Measurements from ENCODE around the gene XAGE2. TPM values are rescaled to one million over a fixed set of nuclear protein-coding genes. Genes with fewer than 3 reads are reported as not detected.
"Not testable (repeated sequence)": the region's sequence is repeated elsewhere in the genome, so short reads cannot be mapped to it uniquely, and the experiment has no call there.

XAGE2 gene, protein sequence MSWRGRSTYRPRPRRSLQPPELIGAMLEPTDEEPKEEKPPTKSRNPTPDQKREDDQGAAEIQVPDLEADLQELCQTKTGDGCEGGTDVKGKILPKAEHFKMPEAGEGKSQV
- total RNA-seq (2014; rRNA removed; shearing (Covaris generic)), result not detected in 2 replicates
- not detected in 2 replicates for polyA plus RNA-seq (2014; cell fraction: nucleus; rRNA removed)

DNA sequence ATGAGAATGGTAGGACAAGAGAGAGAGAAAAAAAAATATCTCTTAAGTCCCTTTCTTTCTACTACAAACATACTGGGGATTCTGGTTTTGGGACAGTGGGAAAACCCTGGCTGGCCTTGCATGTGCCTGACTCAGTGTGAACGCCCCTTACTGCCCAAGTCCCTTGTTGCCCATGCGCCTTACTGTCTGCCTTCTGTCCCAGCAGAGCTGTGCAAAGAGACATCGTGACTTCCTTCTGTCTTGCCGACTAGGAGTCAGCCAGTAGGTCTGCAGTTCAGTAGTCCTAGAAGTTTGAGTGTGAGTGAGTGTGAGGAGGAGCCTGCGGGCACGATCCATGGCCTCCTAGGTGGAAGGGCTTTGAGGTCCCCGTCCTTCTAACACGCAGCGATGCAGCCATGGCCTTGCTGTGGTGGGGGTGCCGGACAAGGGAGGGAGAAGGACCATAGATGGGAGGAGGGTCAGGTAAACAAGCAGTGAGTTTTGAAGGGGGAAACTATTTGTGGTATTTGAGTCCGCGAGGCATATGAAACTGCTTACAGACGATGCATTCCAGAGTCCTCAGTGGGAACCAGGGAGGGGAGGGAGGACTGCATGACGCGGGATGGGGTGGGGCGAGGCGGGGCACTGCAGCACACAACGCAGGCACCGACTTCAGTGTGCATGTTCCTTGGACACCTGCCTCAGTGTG lies at the start of gene XAGE2:
Gene XAGE2, plus strand, starts transcription at position 654 of the 688 bp plus-strand sequence. CDS start 994 bp downstream, outside the sequence.
- DNase-seq (ENCODE audit: extremely low read depth, low read depth), result no peak

DNA sequence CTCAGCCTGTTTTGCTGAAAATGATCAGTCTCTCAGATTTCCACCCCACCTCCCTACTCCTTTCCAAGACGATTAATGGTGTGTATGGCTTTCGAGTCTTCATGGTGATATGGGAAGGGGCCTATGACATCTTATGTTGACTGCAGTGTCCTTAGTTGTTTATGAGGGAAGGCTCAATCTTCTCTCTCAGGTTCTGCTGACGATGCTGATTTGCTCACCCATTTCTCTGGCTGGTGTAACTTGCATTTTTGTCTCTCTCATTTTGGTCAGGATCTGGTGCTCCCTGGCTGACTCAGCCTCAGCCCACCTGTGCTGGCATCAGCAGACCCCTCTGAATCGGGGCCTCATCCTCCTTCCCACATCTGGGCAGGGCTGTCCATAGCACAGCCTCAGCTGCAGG lies 31.4 kb upstream of the XAGE2 start:
- no peak for DNase-seq (ENCODE audit: extremely low read depth, low read depth)

DNA sequence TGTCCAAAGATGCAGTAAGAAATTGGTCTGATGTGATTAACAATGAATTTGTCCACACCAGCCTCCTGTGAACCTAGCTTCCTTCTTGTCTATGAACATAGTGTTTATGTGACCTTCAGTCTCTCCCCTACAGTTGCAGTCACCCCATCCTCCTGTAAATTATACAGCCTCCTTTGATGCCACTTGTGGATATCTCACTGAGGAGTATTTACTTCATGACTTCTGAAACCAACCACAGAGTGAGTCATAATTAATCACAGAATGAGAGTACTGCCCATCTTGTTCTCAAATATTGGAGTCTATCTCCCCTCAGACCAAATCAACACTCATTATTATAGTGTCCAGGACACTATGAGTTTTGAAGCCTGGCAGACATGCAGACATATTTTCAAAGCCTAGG lies 27.3 kb upstream of the XAGE2 start:
- no peak for DNase-seq (ENCODE audit: extremely low read depth, low read depth)

DNA sequence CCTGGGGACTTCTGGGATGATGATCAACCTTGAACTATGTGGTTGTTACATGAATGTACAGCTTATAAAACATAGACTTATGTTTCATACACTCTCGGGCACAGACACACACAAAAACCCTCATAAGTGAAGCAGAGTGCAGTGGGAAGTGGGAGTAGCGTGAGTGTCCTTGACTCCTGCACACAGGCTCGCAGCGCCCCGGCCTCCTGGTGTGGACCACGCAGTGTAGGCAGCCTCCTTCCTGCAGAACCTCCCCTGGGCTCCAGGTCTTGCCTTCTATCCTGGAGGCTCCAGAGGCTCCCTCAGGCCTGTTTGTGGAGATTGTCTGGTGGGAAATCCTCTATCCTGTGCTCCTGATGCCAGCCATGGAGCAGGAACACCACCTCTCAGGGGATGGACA lies 25.7 kb upstream of the XAGE2 start:
- not testable (repeated sequence) for DNase-seq (ENCODE audit: extremely low read depth, low read depth)

DNA sequence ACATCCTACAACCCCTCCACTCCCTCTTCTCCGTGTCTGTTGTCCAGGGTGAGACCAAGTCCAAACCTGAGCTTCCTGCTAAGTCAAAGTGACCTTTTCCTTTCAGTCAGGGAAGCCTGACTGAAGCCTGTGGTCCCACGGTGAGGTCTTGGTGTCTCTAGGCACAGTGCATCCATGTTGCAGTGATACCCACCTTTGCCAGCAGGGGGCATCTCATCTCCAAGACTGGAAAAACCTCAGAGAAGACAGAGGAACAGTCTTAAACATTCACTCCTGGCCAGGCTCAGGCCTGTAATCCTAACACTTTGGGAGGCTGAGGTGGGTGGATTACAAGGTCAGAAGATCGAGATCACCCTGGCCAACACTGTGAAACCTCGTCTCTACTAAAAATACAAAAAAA lies 23.4 kb upstream of the XAGE2 start:
- not testable (repeated sequence) for DNase-seq (ENCODE audit: extremely low read depth, low read depth)

DNA sequence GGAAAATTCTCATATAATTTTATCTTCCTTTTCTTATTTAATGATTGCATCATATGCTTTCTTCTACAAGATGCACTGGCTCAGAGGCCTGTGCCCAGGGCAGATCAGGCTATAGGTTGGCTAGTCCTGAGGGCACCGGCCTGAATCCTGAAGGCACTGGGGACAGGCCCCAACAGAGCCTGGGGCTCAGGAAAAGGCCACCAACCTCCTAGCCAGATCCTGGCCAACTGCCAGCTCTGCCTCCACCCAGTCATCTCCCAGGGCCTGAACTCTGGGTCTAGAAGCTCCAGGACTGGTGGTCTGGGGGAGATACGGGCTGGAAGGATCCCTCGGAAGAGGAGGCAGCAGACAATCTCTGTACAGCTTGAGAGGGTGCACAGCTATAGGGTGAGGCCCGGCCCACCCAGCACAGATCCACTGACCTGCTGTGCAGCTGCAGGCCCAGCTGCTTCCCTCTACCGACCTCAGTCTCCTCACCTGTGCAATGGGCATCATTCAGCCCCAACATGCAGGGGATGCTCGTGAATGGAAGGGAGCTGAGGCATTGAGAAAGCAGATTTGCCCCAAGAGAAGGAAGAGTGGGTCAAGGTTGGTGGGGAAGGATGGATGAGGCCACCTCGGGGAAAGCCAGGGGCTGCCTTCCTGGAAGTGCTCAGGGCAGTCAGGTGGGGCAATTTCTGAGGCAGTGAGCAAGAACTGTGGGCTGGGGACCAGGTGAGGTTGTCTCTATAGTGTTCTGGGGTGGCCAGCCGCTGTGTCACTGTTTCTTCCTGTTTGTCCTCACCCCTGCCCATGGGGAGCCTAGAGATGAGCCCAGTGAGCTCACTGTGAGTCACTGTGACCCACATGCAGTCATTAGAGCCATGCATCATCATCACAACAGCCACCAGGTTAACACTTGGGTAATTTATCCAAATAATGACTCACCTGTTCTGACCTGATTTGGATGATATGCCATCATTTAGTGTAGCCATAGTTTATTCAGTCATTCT lies 22.4 kb upstream of the XAGE2 start:
- no peak for DNase-seq (ENCODE audit: extremely low read depth, low read depth)

DNA sequence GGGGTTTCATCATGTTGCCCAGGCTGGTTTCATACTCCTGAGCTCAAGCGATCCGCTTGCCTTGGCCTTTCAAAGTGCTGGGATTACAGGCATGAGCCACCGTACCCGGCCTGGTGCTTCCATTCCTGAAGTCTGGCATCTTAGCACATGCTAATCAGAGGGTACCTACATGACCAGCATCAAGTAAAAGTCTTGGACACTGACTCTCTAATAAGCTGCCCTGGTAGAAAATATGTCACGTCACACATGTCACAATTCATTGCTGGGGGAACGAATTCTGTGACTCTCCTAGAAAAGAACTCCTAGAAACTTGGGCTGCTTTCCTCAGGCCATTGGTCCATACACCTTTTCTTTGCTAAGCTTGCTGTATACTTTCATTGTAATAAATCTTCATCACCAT lies 19.1 kb upstream of the XAGE2 start:
- no peak for DNase-seq (ENCODE audit: extremely low read depth, low read depth)

DNA sequence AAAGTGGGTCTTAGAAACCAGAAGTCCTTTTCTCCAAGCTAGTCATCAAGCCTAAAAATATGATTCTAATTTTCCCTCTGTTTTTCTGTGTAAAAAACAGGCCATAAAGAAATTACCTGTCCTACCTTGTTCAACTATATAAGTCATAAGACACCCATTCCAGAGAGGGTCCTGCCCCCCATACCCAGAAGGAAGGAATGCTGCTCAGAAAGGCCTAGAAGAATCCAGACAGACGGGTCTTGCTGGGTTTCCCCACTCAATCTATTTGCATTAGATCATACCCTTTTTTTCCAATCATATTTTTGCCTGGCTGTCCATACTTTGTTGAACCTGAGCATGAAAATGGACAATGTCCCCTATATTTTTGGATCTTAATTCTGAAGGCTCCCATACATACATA lies 16.3 kb upstream of the XAGE2 start:
- no peak for DNase-seq (ENCODE audit: extremely low read depth, low read depth)

DNA sequence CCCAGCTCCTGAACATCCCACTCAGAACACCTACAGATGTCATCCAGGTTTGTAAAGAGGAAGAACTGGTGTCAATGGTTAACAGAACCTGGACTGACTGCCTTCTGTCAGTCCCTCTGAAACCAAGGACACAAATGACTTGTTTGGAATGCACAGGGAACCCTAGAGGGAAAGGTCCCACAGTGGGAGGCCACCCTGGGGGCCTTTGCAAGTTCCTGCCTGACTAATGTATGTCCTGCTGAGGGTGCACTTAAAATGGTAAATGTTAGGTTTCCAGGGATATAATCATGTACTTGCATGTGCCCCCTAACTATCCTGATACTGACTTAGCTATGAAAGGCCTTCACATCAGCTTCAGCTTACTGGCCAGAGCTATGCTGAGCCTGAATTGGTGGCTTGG lies 15.0 kb upstream of the XAGE2 start:
- no peak for DNase-seq (ENCODE audit: extremely low read depth, low read depth)

DNA sequence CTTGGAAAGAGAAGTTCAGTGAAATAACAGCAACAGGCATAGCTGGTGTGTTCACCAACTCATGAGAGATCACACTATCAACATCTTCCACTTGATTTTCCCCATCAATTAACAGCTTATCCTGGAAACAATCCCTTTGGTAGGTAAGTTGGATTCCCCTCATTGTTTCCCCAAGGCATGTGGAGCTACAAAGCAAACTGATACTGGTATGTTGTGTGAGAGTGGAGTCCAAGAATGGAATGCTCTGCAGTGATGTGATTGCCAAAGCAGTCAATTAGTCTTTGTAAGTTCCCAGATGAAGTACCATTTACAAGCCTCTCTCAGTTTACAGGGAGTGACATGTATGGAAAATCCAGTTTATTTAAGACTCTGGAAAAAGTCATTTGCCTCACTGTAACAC lies 13.7 kb upstream of the XAGE2 start:
- DNase-seq (ENCODE audit: extremely low read depth, low read depth), result no peak

DNA sequence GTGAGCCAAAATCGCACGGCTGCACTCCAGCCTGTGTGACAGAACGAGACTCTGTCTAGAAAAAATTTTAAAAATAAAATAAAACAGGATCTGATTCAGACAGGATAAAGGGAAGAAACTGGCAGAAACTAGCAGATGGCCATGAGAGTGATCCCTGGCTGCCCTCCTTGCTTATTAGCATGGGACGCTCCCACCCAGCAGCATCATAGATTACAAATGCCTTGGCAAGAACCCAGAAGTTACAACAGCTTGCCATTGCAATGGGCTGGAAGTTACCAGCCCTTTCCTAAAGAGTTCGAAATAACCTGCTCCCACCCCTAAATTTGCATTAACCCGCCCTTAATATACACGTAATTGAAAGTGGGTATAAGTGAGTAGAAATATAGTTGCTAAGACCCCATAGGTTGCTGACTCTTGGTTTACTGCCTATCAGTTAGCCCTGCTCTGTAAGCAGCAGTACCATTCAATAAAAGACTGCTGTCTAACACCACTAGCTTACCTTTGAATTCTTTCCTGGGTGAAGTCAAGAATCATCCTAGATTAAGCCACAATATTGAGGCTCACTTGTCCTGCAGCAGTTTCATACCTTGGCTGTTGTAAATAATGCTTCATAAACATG lies 9.1 kb upstream of the XAGE2 start:
- no peak for DNase-seq (ENCODE audit: extremely low read depth, low read depth)

DNA sequence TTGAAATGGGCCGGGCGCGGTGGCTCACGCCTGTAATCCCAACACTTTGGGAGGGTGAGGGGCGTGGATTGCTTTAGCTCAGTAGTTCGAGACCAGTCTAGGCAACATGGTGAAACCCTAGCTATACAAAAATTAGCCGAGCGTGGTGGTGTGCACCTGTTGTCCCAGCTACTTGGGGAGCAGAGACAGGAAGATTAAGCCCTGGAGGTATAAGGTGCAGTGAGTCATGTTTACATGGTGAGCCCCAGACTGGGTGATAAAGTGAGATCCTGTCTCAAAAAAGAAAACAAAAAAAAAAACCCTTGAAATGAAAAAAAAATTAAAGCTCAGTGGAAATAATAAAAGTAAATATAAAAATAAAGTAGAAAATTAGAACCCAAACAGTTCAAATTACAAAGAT lies 6.9 kb upstream of the XAGE2 start:
- no peak for DNase-seq (ENCODE audit: extremely low read depth, low read depth)

DNA sequence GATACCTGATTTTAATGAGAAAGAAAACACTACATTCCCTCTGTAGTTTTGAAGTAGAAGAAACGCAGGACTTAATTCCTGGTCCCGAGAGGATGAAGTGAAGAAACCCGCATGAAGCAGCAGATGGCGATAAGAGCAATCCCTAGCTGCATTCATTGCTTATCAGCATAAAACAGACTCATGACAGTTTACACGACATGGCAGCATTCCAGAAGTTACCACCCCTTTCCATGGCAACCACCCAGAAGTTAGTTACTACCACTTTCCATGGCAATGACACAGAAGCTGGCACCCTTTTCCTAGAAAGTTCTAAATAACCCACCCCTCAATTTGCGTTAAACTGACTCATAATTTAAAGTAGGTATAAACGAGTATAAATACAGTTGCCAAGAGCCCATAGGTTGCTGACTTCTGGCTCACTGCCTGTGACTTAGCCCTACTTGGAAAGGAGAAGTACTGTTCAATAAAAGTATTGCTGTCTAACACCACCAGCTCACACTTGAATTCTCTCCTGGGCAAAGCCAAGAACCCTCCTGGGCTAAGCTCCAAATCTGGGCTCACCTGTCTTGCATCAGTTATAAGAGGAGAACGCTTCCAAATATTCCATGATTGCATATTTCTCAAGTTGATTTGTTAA lies 5.5 kb upstream of the XAGE2 start:
- no peak for DNase-seq (ENCODE audit: extremely low read depth, low read depth)

DNA sequence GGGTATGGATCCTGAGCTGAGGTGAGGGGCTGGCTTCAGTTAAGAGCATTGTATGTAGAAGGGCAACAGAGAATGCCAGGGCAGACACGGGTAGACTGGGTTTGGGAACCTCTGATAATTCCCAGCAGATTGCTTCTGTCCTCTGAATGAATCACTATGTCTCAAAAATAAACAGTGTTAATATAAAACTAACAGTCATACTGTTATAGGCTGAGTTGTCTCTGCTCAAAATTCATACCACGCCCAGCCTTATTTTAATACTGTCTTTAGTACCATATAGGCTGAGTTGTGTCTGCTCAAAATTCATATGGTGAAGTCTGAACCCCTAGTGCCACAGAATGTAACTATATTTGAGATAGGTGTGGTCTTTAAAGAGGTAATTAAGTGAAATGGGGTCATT lies 10.0 kb downstream of the XAGE2 start:
- no peak for DNase-seq (ENCODE audit: extremely low read depth, low read depth)

DNA sequence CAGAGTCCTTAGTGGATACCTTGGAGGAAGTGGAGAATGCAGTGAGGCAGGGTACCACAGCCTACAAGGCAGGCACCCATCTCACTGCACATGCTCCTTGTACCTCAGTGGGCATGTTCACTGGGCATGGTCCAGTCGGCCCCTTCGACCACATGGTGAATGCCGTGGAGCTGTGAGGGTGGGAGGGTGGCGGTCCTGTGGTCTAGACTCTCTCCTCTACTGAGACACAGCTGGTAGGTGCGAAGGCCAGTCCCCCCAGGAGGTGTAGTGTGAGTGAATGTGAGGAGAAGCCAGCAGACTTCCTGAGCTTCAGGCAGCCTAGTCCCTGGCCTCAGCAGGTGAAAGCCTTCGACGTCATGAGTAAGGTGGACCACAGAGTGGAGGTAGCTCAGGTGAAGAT lies 12.2 kb downstream of the XAGE2 start:
- no peak for DNase-seq (ENCODE audit: extremely low read depth, low read depth)

DNA sequence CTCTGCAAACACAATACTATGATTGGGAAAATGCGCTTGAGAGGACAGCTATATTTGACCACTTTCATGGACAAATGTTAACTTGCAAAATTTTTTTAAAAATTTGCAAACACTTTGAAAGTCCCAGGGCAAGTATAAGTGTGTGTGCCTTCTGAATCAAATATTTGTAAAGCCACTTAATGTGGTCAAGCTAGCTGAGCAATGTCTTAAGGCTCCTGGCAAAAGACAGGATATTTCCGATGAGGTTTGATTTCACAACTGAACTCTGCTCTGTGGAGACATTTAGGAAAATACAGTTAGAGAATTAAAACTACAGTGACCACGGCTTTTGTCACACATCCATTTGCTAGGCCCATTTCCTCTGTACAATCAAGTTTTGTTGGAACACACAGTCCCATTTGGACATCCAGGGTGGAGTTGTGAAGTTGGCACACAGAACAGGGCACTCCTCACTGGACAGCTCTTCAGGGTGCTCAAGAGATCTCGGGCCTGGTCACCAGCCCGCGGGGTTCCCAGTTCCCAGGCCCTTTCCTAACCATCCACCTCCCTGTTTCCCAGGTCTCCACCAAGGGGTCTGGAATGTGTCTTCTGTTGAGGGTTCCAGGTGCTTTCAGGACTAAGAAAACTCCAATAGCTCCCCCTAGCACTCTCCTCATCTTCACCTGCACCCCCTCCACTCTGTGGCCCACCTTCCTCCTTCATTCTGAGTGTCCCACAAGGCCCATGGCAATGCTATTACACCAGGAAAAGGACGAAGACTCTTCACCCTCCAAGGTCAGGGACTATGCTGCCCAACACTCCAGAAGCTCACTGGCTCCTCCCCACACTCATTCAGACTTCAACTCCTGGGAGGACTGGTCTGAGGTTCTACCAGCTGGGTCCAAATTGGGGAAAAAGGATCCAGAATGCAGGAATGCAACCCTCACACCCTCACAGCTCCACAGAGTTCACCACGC lies 41.9 kb downstream of the XAGE2 start:
- DNase-seq (ENCODE audit: extremely low read depth, low read depth), result no peak

DNA sequence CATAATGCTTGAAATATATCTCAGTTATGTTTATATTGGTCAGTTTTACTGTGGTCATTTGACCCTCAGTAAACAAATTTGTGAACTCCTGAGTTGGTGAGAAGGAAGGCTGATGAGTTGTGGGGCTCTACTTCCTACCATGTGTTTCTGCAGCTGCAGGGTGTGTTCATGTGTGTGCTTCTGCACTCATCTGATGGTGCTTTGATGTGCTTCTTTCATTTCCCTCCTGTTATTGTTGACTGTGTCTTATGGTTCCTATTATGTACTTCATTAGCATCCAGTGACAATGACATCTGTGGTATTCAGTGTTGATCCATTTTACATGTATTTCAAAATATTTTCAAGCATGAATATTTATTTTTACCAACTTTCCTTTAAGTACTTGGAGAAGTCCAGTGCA lies 46.5 kb downstream of the XAGE2 start:
- no peak for DNase-seq (ENCODE audit: extremely low read depth, low read depth)

DNA sequence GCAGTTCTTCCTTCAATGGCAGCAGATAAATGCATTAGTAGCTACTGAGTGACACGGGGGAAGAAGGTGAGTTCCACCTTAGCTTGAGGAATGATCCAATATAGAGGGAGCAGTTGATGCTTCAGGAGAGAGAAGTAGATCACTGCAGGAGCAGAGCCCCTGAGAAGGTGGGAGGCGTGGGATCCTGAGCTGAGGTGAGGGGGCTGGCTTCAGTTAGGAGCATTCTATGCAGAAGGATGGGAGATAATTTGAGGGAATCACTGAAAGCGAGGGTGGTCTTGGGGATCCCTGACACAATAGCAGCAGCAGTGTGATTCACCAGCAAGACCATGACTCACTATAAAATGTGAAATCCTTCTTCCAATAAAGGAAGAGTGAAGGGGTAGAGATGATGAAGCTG lies 48.0 kb downstream of the XAGE2 start:
- no peak for DNase-seq (ENCODE audit: extremely low read depth, low read depth)

DNA sequence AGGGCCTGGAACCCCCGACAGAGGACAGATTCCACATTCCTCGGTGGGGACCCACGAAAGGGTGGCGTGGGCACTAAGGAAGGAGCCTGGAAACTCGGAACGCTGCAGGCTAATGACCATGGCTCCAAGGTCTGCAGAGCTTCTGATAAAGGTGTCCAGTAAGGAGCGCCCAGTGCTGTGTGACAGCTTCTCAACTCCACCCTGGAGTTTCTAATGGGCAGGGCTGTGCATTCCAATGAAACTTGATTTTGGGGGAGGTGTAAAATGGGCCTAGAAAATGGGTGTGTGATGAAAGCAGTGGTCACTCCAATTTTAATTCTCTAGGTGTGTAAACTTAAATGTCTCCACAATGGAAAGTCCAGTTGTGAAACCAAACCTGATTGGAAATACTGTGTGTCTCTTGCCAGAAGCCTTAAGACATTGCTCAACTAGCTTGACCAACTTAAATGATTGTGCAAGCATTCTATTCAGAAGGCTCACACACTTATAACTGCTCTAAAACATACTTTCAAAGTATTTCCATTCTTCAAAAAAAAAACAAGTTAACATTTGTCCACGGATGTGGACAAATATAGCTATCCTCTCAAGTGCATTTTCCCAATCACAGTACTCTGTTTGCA lies 52.1 kb downstream of the XAGE2 start:
- no peak for DNase-seq (ENCODE audit: extremely low read depth, low read depth)
